GM12864 (cell line): Measurements from ENCODE around the gene OSBPL10.

Experiments
- DNase-seq: peaks from one replicate; pipeline ENCODE4 v3.0.0-alpha.2; 2011; ENCODE audit warnings: low read depth
- H3K4me3 ChIP-seq: 2 replicates; pipeline ENCODE4 v1.5.1; 2011; ENCODE audit warnings: mild to moderate bottlenecking, low read depth, low read length, control low read depth
- TF ChIP-seq, protein P1 (sequence below): IDR thresholded peaks from 2 replicates; pipeline ENCODE4 v1.5.1; 2011; ENCODE audit warnings: low read depth, mild to moderate bottlenecking, moderate library complexity, low read length, control low read depth, inconsistent platforms; ENCODE audit errors: missing control alignments

OSBPL10 gene

DNA sequence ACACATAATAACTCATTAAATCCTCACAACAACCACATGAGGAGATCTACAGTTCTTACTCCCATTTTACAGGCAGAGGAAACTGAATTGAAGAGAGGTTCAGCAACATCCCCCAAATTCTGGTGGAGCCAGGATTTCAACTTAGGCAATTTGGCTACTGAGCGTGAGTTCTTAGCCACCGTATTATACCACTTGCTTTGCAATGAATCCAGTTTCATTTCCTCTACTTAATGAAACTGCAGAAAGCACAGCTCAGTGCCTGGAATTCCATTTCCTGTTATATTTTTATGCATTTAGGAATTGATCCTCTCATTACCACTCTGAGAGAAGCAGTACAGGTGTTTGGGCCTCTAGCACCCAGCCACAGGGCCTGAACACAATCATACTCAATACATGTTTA, 4.8 kb upstream of the OSBPL10 start:
- DNase-seq = no peak
- no peak overlapping the region for H3K4me3 ChIP-seq
- TF ChIP-seq, protein P1, sequence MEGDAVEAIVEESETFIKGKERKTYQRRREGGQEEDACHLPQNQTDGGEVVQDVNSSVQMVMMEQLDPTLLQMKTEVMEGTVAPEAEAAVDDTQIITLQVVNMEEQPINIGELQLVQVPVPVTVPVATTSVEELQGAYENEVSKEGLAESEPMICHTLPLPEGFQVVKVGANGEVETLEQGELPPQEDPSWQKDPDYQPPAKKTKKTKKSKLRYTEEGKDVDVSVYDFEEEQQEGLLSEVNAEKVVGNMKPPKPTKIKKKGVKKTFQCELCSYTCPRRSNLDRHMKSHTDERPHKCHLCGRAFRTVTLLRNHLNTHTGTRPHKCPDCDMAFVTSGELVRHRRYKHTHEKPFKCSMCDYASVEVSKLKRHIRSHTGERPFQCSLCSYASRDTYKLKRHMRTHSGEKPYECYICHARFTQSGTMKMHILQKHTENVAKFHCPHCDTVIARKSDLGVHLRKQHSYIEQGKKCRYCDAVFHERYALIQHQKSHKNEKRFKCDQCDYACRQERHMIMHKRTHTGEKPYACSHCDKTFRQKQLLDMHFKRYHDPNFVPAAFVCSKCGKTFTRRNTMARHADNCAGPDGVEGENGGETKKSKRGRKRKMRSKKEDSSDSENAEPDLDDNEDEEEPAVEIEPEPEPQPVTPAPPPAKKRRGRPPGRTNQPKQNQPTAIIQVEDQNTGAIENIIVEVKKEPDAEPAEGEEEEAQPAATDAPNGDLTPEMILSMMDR = no peak

DNA sequence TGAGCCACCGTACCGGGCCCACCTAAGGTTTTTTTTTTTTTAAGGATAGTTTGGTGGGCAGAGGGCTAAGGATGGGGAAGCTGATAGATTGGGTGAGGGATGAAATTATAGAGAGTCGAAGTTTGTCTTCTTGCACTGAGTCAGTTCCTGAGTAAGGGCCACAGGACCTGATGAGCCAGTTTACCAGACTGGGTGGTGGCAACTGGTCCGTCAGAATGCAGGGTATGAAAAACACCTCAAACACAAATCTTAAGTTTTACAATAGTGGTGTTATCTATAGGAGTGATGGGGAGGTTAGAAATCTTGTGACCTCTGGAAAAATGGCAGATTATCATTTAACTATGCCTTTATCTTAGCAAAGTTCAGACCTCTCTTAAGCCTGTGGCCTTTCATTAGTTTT, 3.3 kb upstream of the OSBPL10 start:
- no peak overlapping the region for H3K4me3 ChIP-seq
- TF ChIP-seq, protein P1 = no peak
- DNase-seq = no peak

DNA sequence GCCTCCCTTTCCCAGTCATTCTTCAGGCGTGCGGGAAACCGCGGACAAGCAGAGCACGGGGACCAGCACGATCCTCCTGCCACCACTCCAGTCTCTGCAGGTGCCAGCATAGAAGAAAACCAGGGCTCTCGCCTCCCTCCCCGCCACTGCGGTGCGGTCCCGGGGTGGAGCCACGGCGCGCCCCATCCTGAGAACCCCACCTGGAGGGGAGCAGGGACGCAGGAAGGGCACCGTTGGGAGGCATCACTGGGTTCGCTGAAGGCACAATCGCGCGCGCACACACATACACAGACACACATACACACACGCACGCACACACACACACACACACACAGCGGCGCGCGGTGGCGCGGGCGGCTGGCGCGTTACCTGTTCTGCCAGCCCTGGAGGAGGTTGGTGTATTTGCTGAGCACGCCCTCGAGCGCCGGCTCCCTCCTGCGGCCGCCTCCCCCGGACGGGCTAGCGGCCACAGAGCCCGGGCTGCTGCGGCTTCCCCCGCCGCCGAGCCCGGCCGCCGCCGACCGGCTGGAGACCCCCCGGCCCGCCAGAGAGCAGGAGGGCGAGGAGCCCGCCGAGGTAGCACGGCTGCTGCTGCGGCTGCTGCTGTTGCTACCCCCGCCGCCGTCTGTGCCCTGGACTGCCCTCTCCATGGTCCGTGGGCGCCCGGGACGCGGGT, 394 bp downstream of the OSBPL10 start:
- no peak for DNase-seq
- TF ChIP-seq, protein P1 = no peak
- peak overlapping the region; percentile 54 for H3K4me3 ChIP-seq

DNA sequence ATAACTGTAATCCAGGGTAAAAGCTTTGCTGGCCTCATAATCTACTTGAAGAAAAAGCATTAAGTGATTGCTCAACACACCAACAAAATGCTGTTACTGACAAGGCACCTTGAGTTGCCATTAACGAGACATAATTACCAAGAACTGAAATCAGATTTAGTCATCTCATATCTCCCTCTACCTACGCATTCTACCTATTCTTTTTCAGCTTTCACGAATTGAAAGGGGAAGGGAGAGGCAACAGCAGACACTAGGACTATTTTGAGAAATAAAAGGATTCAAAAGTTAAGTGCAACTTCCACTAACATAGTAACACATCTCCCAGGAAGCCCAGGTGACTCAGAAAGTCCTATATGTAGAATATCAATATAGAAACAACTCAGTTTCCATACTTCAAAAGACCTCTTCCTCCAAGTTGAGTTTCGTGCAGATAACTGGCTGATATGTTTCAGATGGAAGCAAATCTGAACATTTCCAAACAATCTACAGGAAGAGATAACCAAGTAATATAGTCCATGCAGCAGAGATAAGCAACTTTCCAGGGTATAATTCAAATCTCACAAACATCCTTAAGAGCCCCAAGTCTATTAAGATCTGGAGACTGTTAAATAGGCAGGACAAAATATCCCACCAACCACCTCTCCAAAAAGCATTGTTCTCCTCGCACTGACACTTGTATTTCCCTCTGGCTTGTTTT, 1.9 kb downstream of the OSBPL10 start:
- no peak overlapping the region for H3K4me3 ChIP-seq
- TF ChIP-seq, protein P1 = no peak
- DNase-seq = peak; percentile 35

DNA sequence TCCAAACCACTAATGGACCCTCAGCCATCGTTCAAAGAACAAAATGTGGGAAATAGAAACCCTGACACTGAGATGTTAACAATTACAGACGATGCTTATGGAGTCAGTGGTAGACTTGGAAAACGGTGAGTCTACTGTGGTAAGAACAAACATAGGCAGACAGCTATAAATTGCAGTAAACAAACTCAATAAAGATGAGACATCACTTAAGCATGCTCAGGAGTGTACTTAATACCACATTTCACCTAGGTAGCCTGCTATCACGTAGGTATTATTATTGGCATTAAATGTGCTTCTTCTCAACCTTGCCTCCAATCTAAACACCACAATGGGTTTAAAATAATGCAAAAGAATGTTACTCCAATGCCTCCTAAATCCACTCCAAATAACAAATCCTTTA, 2.5 kb downstream of the OSBPL10 start:
- TF ChIP-seq, protein P1 = no peak
- no peak for DNase-seq
- no peak overlapping the region for H3K4me3 ChIP-seq

DNA sequence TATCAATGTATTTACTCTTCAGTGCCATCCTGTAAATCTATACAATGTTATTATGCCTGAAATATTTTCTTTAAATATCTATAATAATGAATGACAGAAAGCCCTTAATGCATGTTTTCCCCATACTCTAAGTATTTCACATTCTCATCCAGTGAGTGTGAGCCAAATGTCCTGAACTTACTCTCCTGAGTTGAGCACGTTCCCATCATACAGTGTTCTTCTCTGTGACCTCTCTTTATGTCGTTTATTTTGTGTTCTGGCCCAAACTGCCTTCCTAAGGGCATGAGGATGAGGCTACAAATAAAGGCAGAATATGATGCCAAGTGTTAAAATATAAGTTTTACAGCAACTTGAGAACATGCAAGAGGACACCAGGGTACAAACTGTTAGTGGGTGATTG, 3.3 kb downstream of the OSBPL10 start:
- no peak overlapping the region for H3K4me3 ChIP-seq
- TF ChIP-seq, protein P1 = no peak
- no peak for DNase-seq

DNA sequence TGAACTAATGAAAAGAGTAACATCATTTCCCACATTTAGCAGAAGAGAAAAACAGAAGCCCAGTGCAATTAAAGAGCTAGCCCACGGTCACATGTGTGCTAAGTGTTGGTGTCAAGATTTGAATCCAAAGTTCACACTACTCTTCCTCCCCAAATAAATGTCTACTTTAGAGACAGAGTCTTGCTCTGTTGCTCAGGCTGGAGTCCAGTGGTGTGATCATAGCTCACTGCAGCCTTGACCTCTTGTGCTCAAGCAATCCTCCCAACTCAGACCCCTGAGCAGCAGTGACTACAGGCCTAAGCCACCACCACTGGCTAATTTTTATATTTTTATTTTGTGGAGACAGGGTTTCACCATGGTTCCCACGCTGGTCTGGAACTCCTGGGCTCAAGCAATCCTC, 4.8 kb downstream of the OSBPL10 start:
- no peak overlapping the region for H3K4me3 ChIP-seq
- TF ChIP-seq, protein P1 = no peak
- no peak for DNase-seq
